Measurements from ENCODE around the gene VMAC. TPM values are rescaled to one million over a fixed set of nuclear protein-coding genes. Genes with fewer than 3 reads are reported as not detected.

VMAC gene
- total RNA-seq, 2 experiments from 2014 or later = 1.4 to 1.9 TPM

DNA sequence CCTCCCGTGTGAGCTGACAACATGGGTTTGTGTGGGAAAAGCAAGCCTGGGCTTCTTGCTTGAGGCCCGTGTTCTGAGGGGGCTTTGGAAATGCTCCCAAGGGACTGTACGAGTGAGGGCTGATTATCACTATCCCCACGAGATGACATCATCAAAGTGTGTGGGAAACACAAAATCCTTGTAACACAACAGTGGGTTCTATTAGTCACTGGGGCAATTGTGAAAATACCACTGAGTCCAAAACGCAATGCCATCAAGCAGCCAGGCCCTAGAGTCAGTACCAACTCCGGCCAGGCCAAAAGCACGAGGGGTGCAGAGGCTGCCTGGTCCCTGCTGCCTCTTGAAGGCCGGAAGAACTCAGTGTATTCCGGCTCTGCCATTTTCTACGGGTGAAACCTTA is 39.0 kb downstream of the VMAC start:
- Mint-ChIP-seq H3K4me1 (peaks cover 40% of the 10 kb centered on the region), H3K9me3 (no peaks in the 10 kb centered on the region), H3K4me3 (no peak overlapping the region), H3K36me3 (peaks cover 17% of the 10 kb centered on the region), H3K27me3 (no peaks in the 10 kb centered on the region), H3K27ac (no peak overlapping the region)
- DNase-seq = no peak

DNA sequence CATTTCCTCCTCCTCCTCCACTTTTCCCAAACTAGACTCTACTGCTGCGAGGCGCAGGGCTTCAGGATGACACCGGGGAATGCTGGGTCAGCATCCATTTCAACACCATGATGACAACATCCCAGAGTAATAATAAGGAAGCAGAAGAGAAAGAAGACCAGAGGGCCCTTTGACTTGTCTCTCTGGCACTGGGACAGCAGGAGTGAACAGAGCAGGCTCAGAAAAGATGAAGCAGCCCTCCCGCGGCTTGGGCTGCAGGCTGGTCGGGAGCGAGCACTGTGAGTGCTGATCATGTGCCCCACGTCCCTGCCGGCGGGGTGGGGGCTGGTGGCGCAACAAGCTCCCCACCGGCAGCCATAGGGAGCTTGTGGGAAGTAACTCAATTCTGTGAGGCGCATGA is 42.8 kb downstream of the VMAC start:
- Mint-ChIP-seq H3K4me1 (peaks cover 76% of the 10 kb centered on the region), H3K27ac (peak overlapping the region; percentile 54), H3K9me3 (peaks cover under 1% of the 10 kb centered on the region), H3K27me3 (no peaks in the 10 kb centered on the region), H3K36me3 (peaks cover 43% of the 10 kb centered on the region), H3K4me3 (no peak overlapping the region)
- DNase-seq = no peak

DNA sequence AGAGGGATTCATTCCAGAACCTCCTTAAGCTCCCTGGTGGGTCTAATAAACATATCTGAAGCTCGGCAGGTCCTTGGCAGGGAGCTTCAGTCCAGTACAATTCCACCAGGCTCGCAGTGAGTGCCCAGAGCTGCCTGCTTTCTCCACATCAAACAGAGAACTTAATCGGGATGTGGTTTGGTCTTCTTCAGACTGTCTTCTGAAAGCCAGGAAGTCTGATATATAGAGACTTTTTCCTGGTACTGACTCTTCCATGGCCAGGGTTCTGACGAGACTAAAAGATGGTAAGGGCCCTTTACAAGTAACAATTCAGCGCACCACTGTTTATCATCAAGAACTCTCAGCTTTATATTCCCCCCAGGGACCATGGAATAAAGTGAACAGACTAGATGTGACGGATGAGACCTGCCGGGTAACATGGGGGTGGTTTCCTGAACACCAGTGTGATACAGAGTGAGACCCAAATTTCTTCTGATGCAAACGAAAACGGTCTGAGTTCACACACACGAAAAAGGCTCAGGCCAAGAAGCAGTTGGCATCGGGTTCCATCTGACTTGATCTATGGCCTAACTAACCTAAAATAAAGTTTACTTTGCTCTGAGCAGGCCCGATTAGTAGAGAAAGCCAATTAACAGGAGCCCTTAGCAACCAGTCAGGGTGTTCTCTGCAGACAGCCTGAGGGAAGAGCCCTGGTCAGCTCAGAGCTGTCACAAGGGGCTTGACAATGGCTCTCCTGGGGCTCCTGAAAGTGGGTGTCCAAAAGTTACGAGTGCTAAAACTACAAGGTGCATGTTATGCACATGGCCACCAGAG is 44.3 kb downstream of the VMAC start:
- peaks cover 81% of the 10 kb centered on the region for H3K4me1 Mint-ChIP-seq
- DNase-seq = no peak
- H3K27me3 Mint-ChIP-seq = no peaks in the 10 kb centered on the region
- H3K9me3 Mint-ChIP-seq = peaks cover 1% of the 10 kb centered on the region
- H3K4me3 Mint-ChIP-seq = peak overlapping the region; percentile 58
- H3K27ac Mint-ChIP-seq = peak overlapping the region; percentile 86
- peaks cover 55% of the 10 kb centered on the region for H3K36me3 Mint-ChIP-seq

DNA sequence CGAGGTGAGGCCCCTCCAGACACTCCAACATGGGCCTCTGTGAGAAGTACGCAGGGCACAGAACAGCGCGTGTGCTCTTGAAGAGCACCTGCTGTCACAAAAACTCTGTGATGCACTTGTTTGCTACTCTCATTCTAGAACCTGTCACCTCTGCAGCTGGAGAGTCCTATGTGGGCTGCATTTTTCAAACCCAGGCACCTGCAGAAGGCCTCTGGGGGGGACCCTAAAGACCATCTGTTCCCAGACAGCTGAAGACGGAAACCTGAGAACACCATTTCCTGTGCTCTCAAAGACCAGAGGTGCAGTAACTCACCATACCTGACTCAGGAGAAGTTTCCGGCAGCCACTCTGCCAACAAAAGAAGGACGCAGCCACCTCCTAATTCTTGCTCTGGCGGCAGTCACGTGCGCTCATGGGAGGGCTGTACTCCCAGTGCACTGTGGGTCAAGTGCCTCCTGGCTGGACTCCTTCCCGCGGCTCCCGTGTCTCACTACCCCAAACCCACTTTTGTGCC is 45.2 kb downstream of the VMAC start:
- Mint-ChIP-seq H3K9me3 (peaks cover 1% of the 10 kb centered on the region), H3K27ac (peak overlapping the region; percentile 86), H3K36me3 (peaks cover 61% of the 10 kb centered on the region), H3K4me3 (peak overlapping the region; percentile 58), H3K27me3 (no peaks in the 10 kb centered on the region), H3K4me1 (peaks cover 82% of the 10 kb centered on the region)
- peak; percentile 46 for DNase-seq

DNA sequence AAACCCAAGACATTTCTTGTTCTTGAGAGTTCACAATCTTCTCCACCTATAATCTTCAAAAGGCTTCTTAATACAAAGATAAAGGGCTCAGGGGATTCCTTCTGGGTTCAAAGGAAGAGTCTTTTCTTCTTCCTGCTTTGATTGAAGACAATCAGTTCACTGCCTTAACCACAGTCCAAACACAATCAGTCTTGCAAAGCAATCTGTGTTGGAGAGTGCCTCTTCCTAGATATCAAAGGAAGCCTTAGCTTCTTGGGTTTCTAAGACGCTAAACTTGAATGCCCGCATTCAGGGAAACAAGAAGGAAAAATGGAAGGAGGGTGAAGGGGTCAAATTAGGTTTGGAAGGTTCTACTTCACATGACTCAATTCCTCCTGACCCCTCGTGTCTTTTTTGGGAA is 46.1 kb downstream of the VMAC start:
- Mint-ChIP-seq H3K4me1 (peaks cover 82% of the 10 kb centered on the region), H3K4me3 (peak overlapping the region; percentile 58), H3K9me3 (peaks cover 1% of the 10 kb centered on the region), H3K27me3 (no peaks in the 10 kb centered on the region), H3K27ac (peak overlapping the region; percentile 86), H3K36me3 (peaks cover 59% of the 10 kb centered on the region)
- DNase-seq = no peak

DNA sequence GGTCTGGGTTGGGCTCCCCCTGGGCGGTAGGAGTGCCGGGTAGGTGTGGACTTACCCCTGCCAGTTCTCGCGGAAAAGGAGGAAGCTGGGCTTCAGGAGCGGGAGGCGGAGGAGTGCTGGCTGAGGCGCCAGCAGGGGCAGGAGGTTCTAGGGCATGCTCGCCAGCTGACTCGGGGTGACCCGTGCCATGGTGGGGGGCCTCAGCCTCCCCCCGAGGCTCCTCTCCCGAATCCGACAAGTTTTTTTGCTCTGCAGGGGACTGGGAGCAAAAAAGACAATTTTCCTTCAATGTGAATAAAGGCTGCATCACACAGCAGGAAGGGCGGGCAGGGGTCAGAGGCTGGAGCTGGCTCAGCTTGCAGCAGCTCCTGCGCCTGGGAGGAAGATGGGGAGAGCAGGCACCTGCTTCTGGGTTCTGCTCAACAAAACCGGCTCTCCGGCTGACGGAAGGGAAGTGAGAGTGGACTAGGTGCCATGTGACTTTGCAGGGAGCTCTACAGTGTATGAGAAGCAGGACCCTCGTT is 46.7 kb downstream of the VMAC start:
- no peak for DNase-seq
- H3K4me3 Mint-ChIP-seq = no peak overlapping the region
- peaks cover 57% of the 10 kb centered on the region for H3K36me3 Mint-ChIP-seq
- no peaks in the 10 kb centered on the region for H3K27me3 Mint-ChIP-seq
- H3K9me3 Mint-ChIP-seq = peaks cover 1% of the 10 kb centered on the region
- H3K4me1 Mint-ChIP-seq = peaks cover 83% of the 10 kb centered on the region
- peak overlapping the region; percentile 97 for H3K27ac Mint-ChIP-seq

DNA sequence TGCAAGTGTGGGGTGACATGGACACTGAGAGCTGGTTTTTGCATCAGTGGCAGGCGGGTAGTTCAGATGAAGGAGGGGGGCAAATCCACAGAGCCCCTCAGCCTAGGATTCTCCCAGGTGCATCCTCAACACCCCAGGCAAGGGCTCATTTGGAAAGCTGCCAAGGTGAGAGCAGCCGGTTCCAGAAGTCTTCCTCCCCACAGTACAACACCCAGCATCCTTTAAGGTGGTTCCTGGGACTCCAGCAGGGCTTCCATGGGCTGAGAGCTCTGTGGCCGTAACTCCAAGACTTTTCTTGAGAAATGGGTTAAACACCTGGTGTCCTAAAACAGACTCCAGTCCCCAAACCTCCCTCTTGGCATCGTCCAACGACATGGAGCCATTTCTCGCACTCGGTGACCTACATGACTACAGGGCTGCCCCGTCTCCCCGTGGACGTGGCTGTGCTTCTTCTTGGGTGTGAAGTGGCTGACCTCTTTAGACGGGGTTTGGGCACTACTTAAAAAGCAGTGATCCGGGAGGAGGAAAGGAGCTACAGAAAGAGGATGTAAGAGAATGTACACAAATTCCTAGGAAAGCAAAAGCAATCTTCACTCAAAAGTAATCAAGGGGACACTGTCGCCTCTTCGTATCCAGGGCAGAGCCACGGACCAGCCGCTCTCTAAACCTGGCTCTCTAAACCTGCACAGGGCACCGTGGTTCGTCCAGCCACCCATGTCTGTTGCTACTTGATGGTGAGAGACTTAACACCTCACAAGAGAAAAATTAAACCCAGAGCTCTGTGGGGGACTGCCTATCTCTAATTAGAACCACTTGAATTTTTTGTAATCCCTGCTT is 47.7 kb downstream of the VMAC start:
- H3K4me3 Mint-ChIP-seq = peak overlapping the region; percentile 14
- H3K27ac Mint-ChIP-seq = peak overlapping the region; percentile 97
- H3K27me3 Mint-ChIP-seq = no peaks in the 10 kb centered on the region
- peaks cover 87% of the 10 kb centered on the region for H3K4me1 Mint-ChIP-seq
- no peak for DNase-seq
- peaks cover 1% of the 10 kb centered on the region for H3K9me3 Mint-ChIP-seq
- peaks cover 56% of the 10 kb centered on the region for H3K36me3 Mint-ChIP-seq

DNA sequence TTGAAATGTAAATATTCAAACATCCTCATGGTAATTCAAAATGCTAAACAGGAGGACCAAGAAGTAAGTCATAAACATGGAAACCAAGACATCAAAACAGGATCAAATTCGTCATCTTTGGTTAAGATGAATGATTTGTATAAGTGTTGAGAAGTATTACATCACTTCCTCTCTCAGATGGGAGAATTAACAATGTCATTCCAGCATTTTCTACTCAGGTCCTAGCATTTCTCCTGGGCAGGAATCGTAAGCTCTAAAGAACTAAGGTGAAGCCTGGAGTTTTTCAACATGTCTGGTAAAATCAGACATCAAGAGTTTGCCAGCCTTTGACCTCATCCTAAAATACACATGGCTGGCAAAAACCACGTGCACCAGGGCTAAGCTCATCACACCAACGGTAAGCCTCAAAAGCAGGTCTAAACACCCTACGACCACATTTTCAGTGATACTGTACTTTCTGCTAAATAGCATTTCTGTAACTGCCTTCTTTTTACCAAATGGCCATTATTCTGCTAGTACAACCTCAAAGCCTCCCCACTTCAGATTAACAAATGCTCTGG is 48.4 kb downstream of the VMAC start:
- peak overlapping the region; percentile 73 for H3K4me3 Mint-ChIP-seq
- peak overlapping the region; percentile 97 for H3K27ac Mint-ChIP-seq
- no peaks in the 10 kb centered on the region for H3K27me3 Mint-ChIP-seq
- H3K4me1 Mint-ChIP-seq = peaks cover 87% of the 10 kb centered on the region
- no peak for DNase-seq
- peaks cover 51% of the 10 kb centered on the region for H3K36me3 Mint-ChIP-seq
- peaks cover 1% of the 10 kb centered on the region for H3K9me3 Mint-ChIP-seq

DNA sequence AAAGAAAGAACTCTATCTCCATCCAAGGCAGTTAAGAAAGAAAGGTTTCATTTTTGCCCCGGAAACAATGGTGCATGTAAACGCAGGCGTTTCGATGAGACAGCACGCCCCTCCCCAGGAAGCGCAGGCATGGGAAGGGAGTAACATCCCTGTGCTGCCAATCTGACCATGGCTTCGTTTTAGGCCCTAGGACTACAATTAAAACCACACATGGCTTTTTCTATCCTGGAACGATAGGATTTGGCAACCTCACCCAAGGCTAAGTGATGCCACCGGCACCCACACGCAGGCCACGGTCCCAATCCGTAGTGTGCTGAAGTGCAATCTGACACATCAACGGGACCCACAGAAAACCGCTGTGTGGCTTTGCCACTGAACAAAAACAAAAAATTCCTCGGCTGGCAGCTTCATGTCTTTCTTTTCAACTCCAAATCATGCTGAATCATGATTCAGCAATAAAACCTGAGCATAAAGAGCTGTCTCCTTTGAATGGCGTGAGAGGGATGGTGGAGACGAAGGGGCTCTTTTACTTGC is 49.1 kb downstream of the VMAC start:
- peaks cover 85% of the 10 kb centered on the region for H3K4me1 Mint-ChIP-seq
- peaks cover 1% of the 10 kb centered on the region for H3K9me3 Mint-ChIP-seq
- no peaks in the 10 kb centered on the region for H3K27me3 Mint-ChIP-seq
- peaks cover 50% of the 10 kb centered on the region for H3K36me3 Mint-ChIP-seq
- H3K4me3 Mint-ChIP-seq = peak overlapping the region; percentile 73
- DNase-seq = peak; percentile 47
- H3K27ac Mint-ChIP-seq = peak overlapping the region; percentile 97

DNA sequence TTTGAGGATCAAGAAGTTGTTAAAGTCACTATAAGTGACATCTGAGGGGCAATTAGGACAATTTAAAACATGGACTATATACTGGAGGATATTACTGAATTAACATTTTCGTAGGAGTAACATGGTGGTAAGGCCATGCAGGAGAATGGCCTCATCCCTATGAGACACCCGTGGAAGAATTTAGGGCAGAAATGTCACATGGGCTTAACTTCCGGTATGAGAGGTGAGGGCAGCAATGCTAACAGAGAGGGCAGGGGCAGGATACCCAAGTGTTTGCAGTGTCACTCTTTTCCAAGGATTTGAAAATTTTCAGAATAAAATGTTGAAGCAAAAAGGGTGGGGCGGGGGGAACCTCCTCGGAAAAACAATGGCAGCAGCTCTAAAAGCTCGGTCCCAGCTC is 49.6 kb downstream of the VMAC start:
- H3K27me3 Mint-ChIP-seq = no peaks in the 10 kb centered on the region
- H3K27ac Mint-ChIP-seq = peak overlapping the region; percentile 97
- H3K9me3 Mint-ChIP-seq = peaks cover 1% of the 10 kb centered on the region
- peaks cover 50% of the 10 kb centered on the region for H3K36me3 Mint-ChIP-seq
- H3K4me1 Mint-ChIP-seq = peaks cover 84% of the 10 kb centered on the region
- DNase-seq = no peak
- peak overlapping the region; percentile 73 for H3K4me3 Mint-ChIP-seq

DNA sequence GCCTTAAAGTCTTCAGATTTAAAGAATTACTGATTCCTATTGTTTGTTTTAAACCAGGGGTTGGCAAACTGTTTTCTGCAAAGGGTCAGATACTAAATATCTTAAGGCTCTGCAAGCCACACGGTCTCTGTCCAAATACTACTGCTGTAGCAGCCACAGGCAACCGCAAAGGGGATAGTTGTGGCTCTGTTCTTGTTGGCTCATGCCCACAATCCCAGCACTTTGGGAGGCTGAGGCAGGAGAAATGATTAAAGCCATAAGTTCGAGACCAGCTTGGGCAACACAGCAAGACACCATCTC is 50.9 kb downstream of the VMAC start:
- Mint-ChIP-seq H3K9me3 (peaks cover 1% of the 10 kb centered on the region), H3K36me3 (peaks cover 43% of the 10 kb centered on the region), H3K27ac (no peak overlapping the region), H3K4me1 (peaks cover 83% of the 10 kb centered on the region), H3K27me3 (no peaks in the 10 kb centered on the region), H3K4me3 (no peak overlapping the region)
- no peak for DNase-seq

DNA sequence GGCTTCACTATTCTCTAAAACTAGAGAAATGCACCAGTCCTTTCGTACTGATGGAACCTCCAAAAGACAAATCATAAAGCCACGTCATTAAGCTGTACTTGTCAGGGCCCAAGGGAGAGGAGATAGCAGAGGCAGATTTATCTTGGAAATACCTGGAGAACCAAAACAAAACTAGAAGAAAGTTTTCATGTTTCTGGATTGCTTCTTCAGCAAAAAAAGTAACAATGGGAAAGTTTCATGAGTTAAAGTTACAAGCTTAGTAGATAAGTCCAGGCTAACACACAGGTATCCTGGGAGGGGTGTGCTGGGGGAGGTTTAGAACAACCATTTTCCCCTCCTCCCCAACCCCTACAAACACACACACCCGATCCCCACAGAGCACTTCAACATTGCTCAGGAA is 51.7 kb downstream of the VMAC start:
- no peak overlapping the region for H3K4me3 Mint-ChIP-seq
- peaks cover 83% of the 10 kb centered on the region for H3K4me1 Mint-ChIP-seq
- no peak overlapping the region for H3K27ac Mint-ChIP-seq
- no peak for DNase-seq
- no peaks in the 10 kb centered on the region for H3K27me3 Mint-ChIP-seq
- peaks cover 1% of the 10 kb centered on the region for H3K9me3 Mint-ChIP-seq
- peaks cover 37% of the 10 kb centered on the region for H3K36me3 Mint-ChIP-seq

DNA sequence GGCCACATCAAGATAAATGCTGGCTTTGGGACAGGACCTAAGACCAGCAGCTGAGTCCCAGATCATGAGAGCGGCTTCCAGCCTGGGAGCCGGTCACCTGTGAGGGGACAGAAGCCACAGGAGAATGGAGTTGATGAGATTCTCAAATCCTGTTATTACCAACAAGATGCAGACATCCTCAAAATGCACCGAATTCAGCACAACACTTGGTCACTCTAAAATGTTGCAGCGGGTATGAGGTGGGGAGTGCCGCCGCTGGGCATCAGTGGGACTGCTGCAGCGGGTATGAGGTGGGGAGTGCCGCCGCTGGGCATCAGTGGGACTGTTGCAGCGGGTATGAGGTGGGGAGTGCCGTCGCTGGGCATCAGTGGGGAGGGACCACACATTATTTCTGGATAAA is 52.1 kb downstream of the VMAC start:
- H3K36me3 Mint-ChIP-seq = peaks cover 36% of the 10 kb centered on the region
- no peak for DNase-seq
- peaks cover 83% of the 10 kb centered on the region for H3K4me1 Mint-ChIP-seq
- H3K27ac Mint-ChIP-seq = no peak overlapping the region
- no peaks in the 10 kb centered on the region for H3K27me3 Mint-ChIP-seq
- no peak overlapping the region for H3K4me3 Mint-ChIP-seq
- peaks cover 1% of the 10 kb centered on the region for H3K9me3 Mint-ChIP-seq

DNA sequence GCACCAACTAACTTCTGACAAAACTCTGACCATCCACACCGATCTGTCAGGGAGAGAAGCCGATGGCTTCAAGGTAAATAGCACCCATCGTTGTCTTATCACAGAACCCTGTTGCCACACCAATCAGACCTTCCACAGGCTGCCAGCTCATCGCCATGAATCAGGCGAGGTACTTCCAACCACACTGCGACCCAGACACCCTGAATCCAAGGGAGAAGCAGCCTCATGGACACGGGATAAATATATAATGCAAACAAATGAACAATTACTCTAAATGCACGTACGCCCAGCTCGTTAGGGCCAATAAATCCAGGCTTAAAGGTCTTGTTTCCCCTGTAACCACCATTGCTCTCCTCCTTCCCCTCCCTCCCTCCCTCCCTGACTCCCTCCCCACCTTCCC is 52.5 kb downstream of the VMAC start:
- Mint-ChIP-seq H3K4me3 (no peak overlapping the region), H3K9me3 (peaks cover 1% of the 10 kb centered on the region), H3K27me3 (no peaks in the 10 kb centered on the region), H3K27ac (peak overlapping the region; percentile 30), H3K36me3 (peaks cover 35% of the 10 kb centered on the region), H3K4me1 (peaks cover 84% of the 10 kb centered on the region)
- no peak for DNase-seq

All from activated naive CD8-positive, alpha-beta T cell treated with anti-CD3 and anti-CD28 coated beads for 36 hours (primary cell).